Peyer's patch (tissue), 4 donors: ENCODE measurements around the gene TRAPPC5. TPM values are rescaled to one million over a fixed set of nuclear protein-coding genes. Genes with fewer than 3 reads are reported as not detected.

Experiments used
- DNase-seq, 3 donors: peaks; one replicate each; pipeline ENCODE4 v3.0.0-alpha.2; 2017 to 2019
- H3K27ac ChIP-seq, 4 donors: fragments of 200-600 bp; sonication (generic); one replicate each; pipeline ENCODE4 v1.5.1; 2016 to 2019
- H3K27me3 ChIP-seq, 2 donors: fragments of 200-600 bp; sonication (generic); one replicate each; pipeline ENCODE4 v1.5.1; 2019
- H3K36me3 ChIP-seq, 3 donors: fragments of 200-600 bp; sonication (generic); one replicate each; pipeline ENCODE4 v1.5.1; 2016 to 2019
- H3K4me1 ChIP-seq, 4 donors: fragments of 200-600 bp; sonication (generic); one replicate each; pipeline ENCODE4 v1.5.1; 2016 to 2019
- H3K4me3 ChIP-seq, 4 donors: fragments of 200-600 bp; sonication (generic); 1 replicate in 3 of 4; 2 replicates in 1 of 4; pipeline ENCODE4 v1.5.1; 2016 to 2019; ENCODE audit warnings: mild to moderate bottlenecking in 1 of 4
- H3K9me3 ChIP-seq, 4 donors: fragments of 200-600 bp; sonication (generic); one replicate each; pipeline ENCODE4 v1.5.1; 2016 to 2019; ENCODE audit warnings: mild to moderate bottlenecking in 1 of 4
- CTCF ChIP-seq, 6 experiments: fragments of 450-650 bp in 4 of 6; fragments of 200-600 bp in 2 of 6; sonication (generic) in 1 of 6; IDR thresholded peaks; one replicate each; pipeline ENCODE4 v1.5.1; 2017 to 2019; ENCODE audit warnings: antibody characterized with exemption in 6 of 6, mild to moderate bottlenecking in 3 of 6, moderate library complexity in 1 of 6
- POLR2A ChIP-seq, 2 donors: fragments of 450-650 bp; IDR thresholded peaks; one replicate each; pipeline ENCODE4 v1.5.1; 2017; ENCODE audit warnings: antibody characterized with exemption in 2 of 2, mild to moderate bottlenecking in 2 of 2, moderate library complexity in 2 of 2
- total RNA-seq, 4 donors: library from RNA; depleted of rRNA; stranded (reverse); fragments of >200 nt; gene quantifications; one replicate each; pipeline ENCODE4 v1.1.0, GENCODE V29; 2016

The TRAPPC5 gene
- total RNA-seq, 4 donors from 2014 or later: 18.2 to 55.8 (median 54.0) TPM

DNA sequence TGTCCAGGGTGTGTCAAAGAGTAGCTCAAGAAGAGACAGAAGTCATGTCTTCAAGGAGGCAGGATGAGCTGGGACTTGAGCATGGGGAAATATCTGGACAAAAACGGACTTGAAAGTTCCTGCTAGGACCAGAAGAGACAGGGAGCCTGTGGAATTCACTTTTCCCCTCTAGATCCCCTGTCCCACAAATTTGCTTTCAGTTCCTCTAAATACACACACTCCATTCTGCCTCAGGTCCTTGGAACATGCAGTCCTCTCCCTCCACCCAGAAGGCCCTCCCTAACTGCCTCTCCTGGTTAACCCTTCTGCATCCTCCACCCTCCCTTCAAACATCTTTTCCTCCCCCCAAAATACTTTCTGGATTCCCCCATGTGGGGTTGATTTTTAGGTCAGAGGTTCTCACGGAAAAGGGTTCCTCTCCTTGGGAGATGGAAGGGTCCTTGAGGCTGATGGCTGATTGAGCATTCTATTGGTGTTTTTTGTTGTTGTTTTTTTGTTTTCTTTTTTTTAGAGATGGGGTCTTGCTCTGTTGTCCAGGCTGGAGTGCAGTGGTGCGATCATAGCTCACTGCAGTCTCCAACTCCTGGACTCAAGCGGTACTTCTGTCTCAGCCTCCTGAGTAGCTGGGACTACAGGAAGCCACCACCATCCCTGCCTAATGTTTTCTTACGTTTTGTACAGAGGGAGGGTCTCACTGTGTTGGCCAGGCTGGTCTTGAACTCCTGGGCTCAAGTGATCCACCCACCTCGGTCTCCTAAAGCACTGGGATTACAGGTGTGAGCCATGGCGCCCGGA is 18.7 kb upstream of the TRAPPC5 start:
- H3K27me3 ChIP-seq: no peaks in the 10 kb centered on the region
- H3K36me3 ChIP-seq: no peaks in the 10 kb centered on the region
- DNase-seq: no peak
- H3K9me3 ChIP-seq: no peaks in the 10 kb centered on the region
- no peaks in the 10 kb centered on the region for H3K4me1 ChIP-seq
- TF ChIP-seq POLR2A (IDR thresholded peaks at IDR 0.05): no peak
- TF ChIP-seq CTCF (IDR thresholded peaks at IDR 0.05): no peak
- no peak overlapping the region for H3K4me3 ChIP-seq
- H3K27ac ChIP-seq: no peak overlapping the region

DNA sequence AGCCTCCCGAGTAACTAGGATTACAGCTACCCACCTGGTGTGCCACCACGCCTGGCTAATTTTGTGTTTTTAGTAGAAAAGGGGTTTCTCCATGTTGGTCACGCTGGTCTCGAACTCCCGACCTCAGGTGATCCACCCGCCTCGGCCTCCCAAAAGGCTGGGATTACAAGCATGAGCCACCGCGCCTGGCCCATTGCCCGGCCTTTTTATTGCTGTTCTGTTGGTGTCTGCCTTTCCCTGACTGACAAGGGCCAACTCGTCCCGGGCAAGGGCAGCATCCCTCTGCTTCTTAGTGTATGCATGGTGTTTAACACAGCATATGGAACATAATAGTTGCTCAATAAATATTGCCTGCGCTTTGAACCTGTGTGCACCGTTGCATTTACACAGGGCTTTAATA is 18.0 kb upstream of the TRAPPC5 start:
- H3K9me3 ChIP-seq: no peaks in the 10 kb centered on the region
- no peak overlapping the region for H3K27ac ChIP-seq
- DNase-seq: no peak
- no peaks in the 10 kb centered on the region for H3K27me3 ChIP-seq
- TF ChIP-seq CTCF (IDR thresholded peaks at IDR 0.05): no peak
- TF ChIP-seq POLR2A (IDR thresholded peaks at IDR 0.05): no peak
- H3K4me1 ChIP-seq: no peaks in the 10 kb centered on the region
- H3K36me3 ChIP-seq: no peaks in the 10 kb centered on the region
- no peak overlapping the region for H3K4me3 ChIP-seq

- Histone ChIP-seq H3K4me3 (no peak overlapping the region), H3K4me1 (no peaks in the 10 kb centered on the region), H3K9me3 (no peaks in the 10 kb centered on the region), H3K36me3 (no peaks in the 10 kb centered on the region), H3K27ac (no peak overlapping the region), H3K27me3 (no peaks in the 10 kb centered on the region)
- DNase-seq: no peak
- TF ChIP-seq POLR2A (IDR thresholded peaks at IDR 0.05) (no peak), CTCF (IDR thresholded peaks at IDR 0.05) (no peak)
These were observed 16.9 kb upstream of the TRAPPC5 start for GRCh38 chr19:7663706-7664105.

DNA sequence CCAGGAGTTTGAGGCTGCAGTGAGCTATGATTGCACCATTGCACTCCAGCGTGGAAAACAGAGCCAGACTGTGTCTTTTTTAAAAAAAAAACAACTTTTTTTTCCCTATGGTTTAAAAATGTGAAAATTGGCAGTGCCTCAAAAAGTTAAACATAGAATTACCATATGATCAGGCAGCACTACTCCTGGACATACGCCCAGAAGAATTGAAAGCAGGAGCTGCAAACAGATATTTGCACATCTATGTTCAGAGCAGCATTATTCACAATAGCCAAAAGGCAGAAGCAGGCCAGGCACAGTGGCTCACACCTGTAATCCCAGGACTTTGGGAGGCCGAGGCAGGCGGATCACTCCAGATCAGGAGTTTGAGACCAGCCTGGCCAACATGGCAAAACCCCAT is 15.6 kb upstream of the TRAPPC5 start:
- no peaks in the 10 kb centered on the region for H3K9me3 ChIP-seq
- H3K27ac ChIP-seq: no peak overlapping the region
- no peaks in the 10 kb centered on the region for H3K36me3 ChIP-seq
- no peak for DNase-seq
- no peak overlapping the region for H3K4me3 ChIP-seq
- H3K4me1 ChIP-seq: no peaks in the 10 kb centered on the region
- TF ChIP-seq CTCF (IDR thresholded peaks at IDR 0.05) (no peak), POLR2A (IDR thresholded peaks at IDR 0.05) (no peak)
- H3K27me3 ChIP-seq: no peaks in the 10 kb centered on the region

- Histone ChIP-seq H3K9me3 (no peaks in the 10 kb centered on the region), H3K27me3 (no peaks in the 10 kb centered on the region), H3K4me1 (no peaks in the 10 kb centered on the region), H3K36me3 (no peaks in the 10 kb centered on the region), H3K27ac (no peak within 1 kb of the TSS), H3K4me3 (no peak within 1 kb of the TSS)
- no peak for DNase-seq
- TF ChIP-seq POLR2A (IDR thresholded peaks at IDR 0.05) (no peak), CTCF (IDR thresholded peaks at IDR 0.05) (no peak)
These were observed 11.8 kb upstream of the TRAPPC5 start, which contains the start of gene RETN for GRCh38 chr19:7668842-7669241. Gene RETN, plus strand, starts transcription at chr19:7669049. Its CDS starts 278 bp downstream, at chr19:7669327.
